DND-41 (cell line): ENCODE measurements around the gene CCNA1.
A peak's percentile ranks its signal among the peaks of the same experiment; 100 is the strongest.

Source experiments
- ATAC-seq: fragments of 200-7000 bp; cut with Tn5 transposase; 3 replicates; pipeline ENCODE4 v1.9.1; 2021; ENCODE audit warnings: low read depth; ENCODE audit not compliant: insufficient read depth
- DNase-seq: peaks from one replicate; pipeline ENCODE4 v3.0.0-alpha.2; 2020
- H2AFZ ChIP-seq: 2 replicates; pipeline ENCODE4 v1.6.0; 2012; ENCODE audit warnings: low read depth, low read length
- H3K27ac ChIP-seq: 2 replicates; pipeline ENCODE4 v1.5.1; 2012; ENCODE audit warnings: low read length, inconsistent platforms
- H3K27me3 ChIP-seq: fragments of 200-600 bp; sonication (generic); 2 replicates; pipeline ENCODE4 v1.6.0; 2012; ENCODE audit warnings: low read length, mild to moderate bottlenecking, inconsistent platforms; ENCODE audit not compliant: insufficient read depth, poor library complexity
- H3K36me3 ChIP-seq: 2 replicates; pipeline ENCODE4 v1.5.1; 2012; ENCODE audit warnings: low read length, inconsistent platforms; ENCODE audit not compliant: insufficient read depth
- H3K4me1 ChIP-seq: 2 replicates; pipeline ENCODE4 v1.5.1; 2012; ENCODE audit warnings: mild to moderate bottlenecking, low read length; ENCODE audit not compliant: insufficient read depth
- H3K4me2 ChIP-seq: 2 replicates; pipeline ENCODE4 v1.6.0; 2012; ENCODE audit warnings: mild to moderate bottlenecking, moderate library complexity, low read length, inconsistent platforms; ENCODE audit not compliant: insufficient read depth
- H3K4me3 ChIP-seq, 2 experiments: fragments of 200-600 bp in 1 of 2; shearing (Covaris generic) in 1 of 2; 2 replicates each; pipeline ENCODE4 v1.5.1; 2012 to 2016; ENCODE audit warnings: inconsistent platforms in 2 of 2, low read length in 2 of 2, mild to moderate bottlenecking in 2 of 2, low read depth in 1 of 2, moderate library complexity in 1 of 2
- H3K79me2 ChIP-seq: 2 replicates; pipeline ENCODE4 v1.6.0; 2012; ENCODE audit warnings: low read length, inconsistent platforms; ENCODE audit not compliant: insufficient read depth
- H3K9ac ChIP-seq: 2 replicates; pipeline ENCODE4 v1.6.0; 2012; ENCODE audit warnings: low read depth, mild to moderate bottlenecking, inconsistent platforms, low read length, moderate library complexity
- H3K9me3 ChIP-seq: 2 replicates; pipeline ENCODE4 v1.5.1; 2012; ENCODE audit warnings: low read length, moderate library complexity, mild to moderate bottlenecking, inconsistent platforms; ENCODE audit not compliant: insufficient read depth, severe bottlenecking
- H4K20me1 ChIP-seq: 2 replicates; pipeline ENCODE4 v1.6.0; 2012; ENCODE audit warnings: low read length; ENCODE audit not compliant: insufficient read depth
- EZH2 ChIP-seq: IDR thresholded peaks from 3 replicates; pipeline ENCODE4 v1.6.1; 2012; ENCODE audit warnings: borderline replicate concordance, low read depth, mild to moderate bottlenecking, moderate library complexity, low read length, inconsistent platforms; ENCODE audit not compliant: severe bottlenecking
- TF ChIP-seq, protein P1 (sequence below): IDR thresholded peaks from 2 replicates; pipeline ENCODE4 v1.5.1; 2012; ENCODE audit warnings: borderline replicate concordance, low read length, moderate library complexity, mild to moderate bottlenecking; ENCODE audit not compliant: poor library complexity, severe bottlenecking; ENCODE audit errors: extremely low read depth

CCNA1 gene

DNA sequence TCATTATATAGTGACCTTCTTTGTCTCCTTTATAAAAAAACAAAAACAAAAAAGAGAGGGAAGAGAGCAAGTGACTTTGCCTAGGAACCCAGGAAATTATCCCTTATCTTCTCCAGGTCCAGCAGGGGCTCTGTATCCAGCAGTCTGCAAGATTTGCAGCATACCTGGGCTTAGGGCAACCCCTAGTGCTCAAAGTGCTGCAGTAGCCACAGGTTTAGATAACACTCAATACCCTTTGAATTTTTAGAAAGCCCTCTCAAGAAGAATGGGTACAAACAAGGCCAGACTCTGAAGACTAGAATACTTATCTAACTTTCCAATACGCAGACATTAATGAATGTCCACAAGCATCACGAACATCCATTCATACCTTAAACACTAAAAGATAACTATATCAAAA lies 43.2 kb downstream of the CCNA1 start:
- DNase-seq (no peak), ATAC-seq (no peak)
- Histone ChIP-seq H3K27me3 (no peaks in the 10 kb centered on the region), H3K4me2 (no peak overlapping the region), H4K20me1 (no peaks in the 10 kb centered on the region), H3K36me3 (no peaks in the 10 kb centered on the region), H3K9ac (no peak overlapping the region), H3K9me3 (peaks cover 6% of the 10 kb centered on the region), H3K4me1 (no peaks in the 10 kb centered on the region), H2AFZ (no peak overlapping the region), H3K27ac (no peak overlapping the region), H3K79me2 (no peaks in the 10 kb centered on the region), H3K4me3 (no peak overlapping the region)
- TF ChIP-seq, protein P1, sequence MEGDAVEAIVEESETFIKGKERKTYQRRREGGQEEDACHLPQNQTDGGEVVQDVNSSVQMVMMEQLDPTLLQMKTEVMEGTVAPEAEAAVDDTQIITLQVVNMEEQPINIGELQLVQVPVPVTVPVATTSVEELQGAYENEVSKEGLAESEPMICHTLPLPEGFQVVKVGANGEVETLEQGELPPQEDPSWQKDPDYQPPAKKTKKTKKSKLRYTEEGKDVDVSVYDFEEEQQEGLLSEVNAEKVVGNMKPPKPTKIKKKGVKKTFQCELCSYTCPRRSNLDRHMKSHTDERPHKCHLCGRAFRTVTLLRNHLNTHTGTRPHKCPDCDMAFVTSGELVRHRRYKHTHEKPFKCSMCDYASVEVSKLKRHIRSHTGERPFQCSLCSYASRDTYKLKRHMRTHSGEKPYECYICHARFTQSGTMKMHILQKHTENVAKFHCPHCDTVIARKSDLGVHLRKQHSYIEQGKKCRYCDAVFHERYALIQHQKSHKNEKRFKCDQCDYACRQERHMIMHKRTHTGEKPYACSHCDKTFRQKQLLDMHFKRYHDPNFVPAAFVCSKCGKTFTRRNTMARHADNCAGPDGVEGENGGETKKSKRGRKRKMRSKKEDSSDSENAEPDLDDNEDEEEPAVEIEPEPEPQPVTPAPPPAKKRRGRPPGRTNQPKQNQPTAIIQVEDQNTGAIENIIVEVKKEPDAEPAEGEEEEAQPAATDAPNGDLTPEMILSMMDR: peak; percentile 34
- TF ChIP-seq EZH2: no peak

DNA sequence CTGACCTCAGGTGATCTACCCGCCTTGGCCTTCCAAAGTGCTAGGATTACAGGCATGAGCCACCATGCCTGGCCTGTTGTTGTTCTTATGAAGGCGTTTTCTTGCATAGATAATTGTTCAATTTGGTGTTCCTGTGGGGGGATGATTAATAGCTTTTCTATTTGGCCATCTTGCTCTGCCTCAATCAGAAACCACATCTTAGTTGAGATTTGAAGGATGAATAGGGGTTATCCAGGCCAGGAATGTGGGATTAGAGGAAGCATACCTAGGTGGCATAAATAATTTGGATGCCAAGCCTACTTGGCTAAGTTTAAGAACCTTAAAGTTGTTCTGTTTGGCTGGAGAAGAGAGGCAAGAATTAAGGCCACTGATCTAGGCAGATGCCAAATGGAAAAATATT lies 44.4 kb downstream of the CCNA1 start:
- Histone ChIP-seq H2AFZ (no peak overlapping the region), H3K4me2 (no peak overlapping the region), H3K27me3 (no peaks in the 10 kb centered on the region), H3K27ac (no peak overlapping the region), H3K36me3 (no peaks in the 10 kb centered on the region), H3K79me2 (no peaks in the 10 kb centered on the region), H3K4me3 (no peak overlapping the region), H3K9ac (no peak overlapping the region), H3K4me1 (no peaks in the 10 kb centered on the region), H3K9me3 (peaks cover 6% of the 10 kb centered on the region), H4K20me1 (no peaks in the 10 kb centered on the region)
- TF ChIP-seq, protein P1: no peak
- TF ChIP-seq EZH2: no peak
- ATAC-seq (no peak), DNase-seq (no peak)

DNA sequence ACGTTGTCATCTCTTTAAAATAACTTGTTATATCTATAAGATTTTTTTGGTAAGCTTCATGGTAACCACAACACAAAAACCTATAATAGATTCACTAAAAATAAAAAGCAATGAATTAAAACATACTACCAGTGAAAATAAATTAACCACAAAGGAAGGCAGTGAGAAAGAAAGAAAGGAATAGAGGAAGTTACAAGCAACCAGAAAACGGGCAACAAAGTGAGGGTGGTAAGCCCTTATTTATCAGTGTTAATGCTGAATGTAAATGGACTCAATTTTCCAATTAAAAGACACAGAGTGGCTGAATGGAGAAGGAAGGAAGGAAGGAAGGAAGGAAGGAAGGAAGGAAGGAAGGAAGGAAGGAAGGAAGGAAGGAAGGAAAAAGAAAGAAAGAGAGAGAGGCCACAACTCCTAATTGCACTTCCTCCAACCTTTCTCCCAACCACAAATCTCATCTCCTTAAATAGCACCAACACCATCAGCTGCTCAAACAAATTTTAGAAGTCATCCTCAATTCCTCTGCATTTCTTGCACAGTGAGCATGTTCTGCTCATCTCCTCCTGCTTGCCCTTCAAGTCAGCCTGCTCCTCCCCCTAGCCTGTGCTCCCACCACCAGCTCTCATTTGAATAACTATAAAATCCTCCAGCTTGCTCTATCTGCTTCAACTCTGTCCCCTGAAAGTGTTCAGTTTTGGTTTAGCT lies 48.6 kb downstream of the CCNA1 start:
- no peaks in the 10 kb centered on the region for H4K20me1 ChIP-seq
- no peak overlapping the region for H3K9ac ChIP-seq
- no peaks in the 10 kb centered on the region for H3K27me3 ChIP-seq
- no peak overlapping the region for H3K4me2 ChIP-seq
- no peaks in the 10 kb centered on the region for H3K36me3 ChIP-seq
- DNase-seq (no peak), ATAC-seq (no peak; the same call in 2 of the 3 replicates)
- no peak for TF ChIP-seq EZH2
- TF ChIP-seq, protein P1: no peak
- H3K27ac ChIP-seq: no peak overlapping the region
- no peaks in the 10 kb centered on the region for H3K9me3 ChIP-seq
- no peaks in the 10 kb centered on the region for H3K79me2 ChIP-seq
- no peak overlapping the region for H3K4me3 ChIP-seq
- H3K4me1 ChIP-seq: no peaks in the 10 kb centered on the region
- no peak overlapping the region for H2AFZ ChIP-seq
